GM03348 (cell line): ENCODE measurements around the gene R3HDML.
A peak's percentile ranks its signal among the peaks of the same experiment; 100 is the strongest.
"Not testable (repeated sequence)": the region's sequence is repeated elsewhere in the genome, so short reads cannot be mapped to it uniquely, and the experiment has no call there.

Experiments
- DNase-seq: peaks from one replicate; pipeline ENCODE4 v3.0.0; 2012; ENCODE audit warnings: low spot score

Gene R3HDML

DNA sequence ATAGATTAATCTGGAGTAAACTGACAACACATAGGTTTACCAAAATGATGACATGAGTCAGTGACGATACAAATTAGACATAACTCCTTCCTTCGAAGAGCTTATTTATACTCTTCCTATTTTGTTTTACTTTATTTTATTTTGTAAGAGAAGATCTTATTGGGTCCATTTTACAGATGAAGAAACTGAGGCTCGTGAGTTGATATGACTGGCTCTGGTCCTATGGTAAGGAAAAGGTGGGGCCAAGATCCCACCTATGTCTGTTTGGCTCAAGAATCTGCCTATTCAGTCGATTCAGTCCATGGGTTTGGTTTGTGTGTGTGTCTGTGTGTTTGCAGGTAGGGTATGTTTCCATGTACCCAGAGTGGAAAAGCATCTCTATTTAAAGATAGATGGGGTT lies 8.4 kb upstream of the R3HDML start:
- no peak for DNase-seq

DNA sequence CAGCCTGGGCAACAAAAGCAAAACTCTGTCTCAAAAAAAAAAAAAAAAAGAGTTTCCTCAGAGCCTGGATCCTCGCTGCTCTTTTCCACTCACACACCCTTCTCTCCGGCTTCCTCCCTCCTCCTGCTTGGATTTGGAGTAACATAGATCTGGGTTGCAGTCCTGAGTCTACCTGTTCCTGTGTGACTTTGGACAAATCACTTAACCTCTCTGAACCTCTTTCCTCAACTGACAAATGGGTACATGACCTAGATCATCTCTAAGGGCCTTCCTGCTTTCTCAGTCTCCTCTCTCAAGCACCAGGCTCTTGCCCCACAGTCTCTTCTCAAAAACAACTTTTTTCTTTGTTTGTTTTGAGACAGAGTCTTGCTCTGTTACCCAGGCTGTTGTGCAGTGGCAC lies 5.6 kb upstream of the R3HDML start:
- DNase-seq: no peak

DNA sequence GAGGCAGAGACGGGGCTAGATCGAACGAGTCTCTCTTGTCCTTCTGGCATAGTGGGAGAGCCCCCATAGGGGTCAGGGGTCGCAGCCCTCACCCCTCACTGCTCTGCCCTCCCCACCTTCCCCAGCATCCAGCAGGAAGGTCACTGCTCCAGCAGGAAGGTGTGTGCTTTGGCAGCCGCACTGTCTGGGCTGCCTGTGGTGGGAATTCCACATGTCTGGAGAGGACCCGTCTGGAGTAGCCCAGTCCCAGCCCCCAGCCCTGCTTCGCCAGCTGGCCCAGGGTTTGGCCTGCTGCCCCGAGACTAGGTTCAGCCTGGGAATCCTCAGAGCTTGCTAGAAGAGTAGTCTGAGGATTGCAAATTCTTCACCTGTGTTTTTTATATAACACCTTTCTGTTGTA lies 2.5 kb upstream of the R3HDML start:
- DNase-seq: no peak

GRCh38 chr20:44334709-44335108 lies 2.1 kb upstream of the R3HDML start:
- DNase-seq: no peak

DNA sequence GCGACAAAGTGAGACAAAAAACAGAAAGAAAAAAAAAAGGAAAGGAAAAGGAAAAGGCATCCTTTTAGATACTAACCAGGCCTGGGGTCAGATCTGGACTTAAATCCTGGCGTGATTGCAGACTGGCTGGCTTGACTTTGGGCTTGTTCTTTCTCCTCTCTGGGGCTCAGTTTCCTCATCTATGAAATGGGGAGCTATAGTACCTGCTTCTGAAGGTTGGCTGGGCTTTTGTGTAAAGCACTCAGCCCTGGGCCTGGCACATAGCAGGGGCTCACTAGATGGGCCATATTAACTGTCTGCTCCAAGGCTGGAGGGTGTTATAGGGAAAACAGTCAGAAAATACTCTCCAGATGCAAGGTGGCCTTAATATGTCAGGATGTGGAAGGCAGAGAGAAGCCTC lies 1.2 kb upstream of the R3HDML start:
- DNase-seq: no peak

DNA sequence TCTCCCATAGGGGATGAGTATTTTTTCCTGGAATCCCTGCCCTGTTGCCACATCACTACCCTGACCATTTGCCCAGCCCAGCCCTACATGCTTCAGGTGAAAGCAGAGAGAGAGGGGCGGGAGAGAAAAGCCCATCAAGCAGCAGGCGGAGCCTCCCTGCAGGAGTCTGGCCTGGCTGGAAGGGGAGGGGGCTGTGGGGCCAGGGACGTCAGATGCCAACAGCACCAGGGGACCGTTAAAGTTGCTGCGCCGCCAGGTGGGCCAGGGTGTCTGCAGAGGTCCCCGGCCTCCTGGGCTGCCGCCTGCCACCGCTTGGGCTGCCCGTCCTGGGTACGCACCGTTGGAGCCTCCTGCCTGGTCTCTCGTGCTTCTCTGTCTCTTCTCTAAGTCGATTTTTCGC lies 757 bp upstream of the R3HDML start:
- no peak for DNase-seq

- DNase-seq: peak; percentile 53
These were observed 5.4 kb downstream of the R3HDML start for GRCh38 chr20:44342248-44342647.

- DNase-seq: no peak
These were observed 6.4 kb downstream of the R3HDML start for GRCh38 chr20:44343162-44343675.

DNA sequence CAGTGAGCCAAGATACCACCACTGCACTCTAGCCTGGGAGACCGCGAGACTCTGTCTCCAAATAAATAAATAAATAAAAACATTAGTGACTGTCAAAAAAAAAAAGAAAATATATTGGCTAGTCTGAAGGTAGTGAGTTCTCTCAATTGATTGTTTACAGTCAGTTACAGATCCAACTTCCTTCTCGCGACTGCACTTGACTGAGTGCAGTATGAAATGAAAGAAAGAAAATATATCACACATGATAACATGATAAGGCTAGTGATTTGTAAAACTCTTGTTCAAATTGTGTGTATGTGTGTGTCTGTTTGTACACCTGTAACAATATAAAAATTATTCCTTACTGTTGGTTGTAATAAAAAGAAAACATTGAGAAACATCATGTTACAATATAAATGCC lies 7.9 kb downstream of the R3HDML start:
- DNase-seq: no peak

DNA sequence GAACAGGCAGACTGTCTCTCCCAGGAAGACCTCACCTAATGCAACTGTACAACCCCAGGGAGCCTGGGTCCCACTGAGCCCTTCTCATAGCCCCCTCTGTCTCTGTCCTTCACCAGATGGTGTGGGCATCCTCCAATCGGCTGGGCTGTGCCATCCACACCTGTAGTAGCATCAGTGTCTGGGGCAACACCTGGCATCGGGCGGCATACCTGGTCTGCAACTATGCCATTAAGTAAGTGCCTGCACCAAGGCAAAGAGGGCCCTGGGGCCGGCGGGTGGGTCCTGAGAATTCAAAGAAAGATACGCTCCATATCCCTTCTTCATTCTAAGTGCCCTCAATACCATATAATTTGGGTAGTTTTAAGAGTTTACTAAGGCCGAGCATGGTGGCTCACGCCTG lies 8.3 kb downstream of the R3HDML start:
- no peak for DNase-seq

DNA sequence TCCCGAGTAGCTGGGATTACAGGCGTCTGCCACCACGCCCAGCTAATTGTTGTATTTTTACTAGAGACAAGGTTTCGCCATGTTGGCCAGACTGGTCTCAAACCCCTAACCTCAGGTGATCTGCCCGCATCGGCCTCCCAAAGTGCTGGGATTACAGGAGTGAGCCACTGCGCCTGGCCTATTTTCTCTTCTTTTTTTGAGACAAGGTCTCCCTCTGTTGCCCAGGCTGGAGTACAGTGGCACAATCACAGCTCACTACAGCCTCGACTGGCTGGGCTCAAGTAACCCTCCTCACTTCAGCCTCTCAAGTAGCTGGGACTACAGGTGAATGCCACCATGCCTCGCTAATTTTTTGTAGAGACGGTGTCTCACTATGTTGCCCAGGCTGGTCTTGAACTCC lies 9.1 kb downstream of the R3HDML start:
- DNase-seq: not testable (repeated sequence)

DNA sequence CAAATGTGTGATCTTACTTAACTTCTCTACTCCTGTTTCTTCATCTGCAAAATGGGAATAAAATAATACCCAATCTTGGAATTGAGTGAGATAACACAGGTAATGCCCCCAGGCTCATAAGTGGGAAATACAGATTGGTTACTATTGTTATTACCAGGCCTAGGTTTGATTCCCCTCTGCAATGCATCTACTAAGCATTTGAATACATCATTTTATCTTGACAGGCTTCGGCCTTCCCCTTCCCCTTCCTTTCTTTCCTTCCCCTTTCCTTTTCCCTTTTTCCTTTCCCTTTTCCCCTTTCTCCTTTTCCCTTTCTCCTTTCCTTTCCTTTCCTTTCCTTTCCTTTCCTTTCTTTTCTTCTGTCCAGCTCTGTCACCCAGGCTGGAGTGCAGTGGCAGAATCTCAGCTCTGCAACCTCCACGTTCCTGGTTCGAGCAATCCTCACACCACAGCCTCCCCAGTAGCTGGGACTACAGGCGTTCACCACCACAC lies 11.4 kb downstream of the R3HDML start:
- no peak for DNase-seq

- DNase-seq: no peak
These were observed 12.5 kb downstream of the R3HDML start for GRCh38 chr20:44349349-44349748.

DNA sequence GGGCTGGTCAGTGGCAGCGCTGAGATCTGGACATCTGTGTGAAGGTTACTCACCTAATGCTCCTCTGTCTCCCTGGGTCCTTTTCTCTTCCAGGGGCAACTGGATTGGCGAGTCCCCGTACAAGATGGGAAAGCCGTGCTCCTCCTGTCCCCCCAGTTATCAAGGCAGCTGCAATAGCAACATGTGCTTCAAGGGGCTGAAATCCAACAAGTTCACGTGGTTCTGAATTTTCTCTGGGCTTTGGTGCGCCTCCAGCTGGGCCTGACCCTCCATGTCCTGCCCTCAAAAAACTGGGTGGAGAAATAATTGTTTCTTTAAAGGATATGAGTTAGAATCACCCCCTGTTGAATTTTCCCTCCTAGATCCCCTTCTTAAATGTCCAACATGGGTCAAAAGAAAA lies 13.7 kb downstream of the R3HDML start:
- no peak for DNase-seq

DNA sequence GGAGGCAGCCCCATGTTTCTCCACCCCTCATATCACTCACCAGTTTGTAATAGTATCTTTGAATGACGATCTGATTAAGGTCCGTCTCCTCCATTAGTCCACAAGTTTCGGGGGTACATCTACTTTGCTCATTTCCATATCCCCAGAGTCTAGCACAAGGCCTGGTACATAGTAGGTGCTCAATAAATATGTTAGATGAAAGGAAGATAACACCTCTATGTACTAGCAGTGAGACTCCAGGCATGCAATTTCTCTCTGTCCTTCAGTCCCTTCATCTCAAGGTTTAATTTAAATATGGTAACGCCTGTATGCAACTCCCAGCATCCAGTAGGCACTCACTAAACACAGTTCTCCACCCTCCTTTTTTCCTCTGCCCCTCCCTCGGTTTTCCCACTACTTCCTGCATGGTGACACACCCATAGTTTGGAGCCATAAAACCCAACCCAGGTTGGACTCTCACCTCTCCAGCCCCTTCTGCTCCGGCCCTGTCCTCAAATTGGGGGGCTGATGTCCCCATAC lies 18.2 kb downstream of the R3HDML start:
- DNase-seq: no peak

GRCh38 chr20:44355498-44356352 lies 18.9 kb downstream of the R3HDML start, which contains the start of gene HNF4A:
TSS of gene HNF4A (plus strand) at chr20:44355699. CDS start at chr20:44355805, 106 bp downstream.
- DNase-seq: no peak

DNA sequence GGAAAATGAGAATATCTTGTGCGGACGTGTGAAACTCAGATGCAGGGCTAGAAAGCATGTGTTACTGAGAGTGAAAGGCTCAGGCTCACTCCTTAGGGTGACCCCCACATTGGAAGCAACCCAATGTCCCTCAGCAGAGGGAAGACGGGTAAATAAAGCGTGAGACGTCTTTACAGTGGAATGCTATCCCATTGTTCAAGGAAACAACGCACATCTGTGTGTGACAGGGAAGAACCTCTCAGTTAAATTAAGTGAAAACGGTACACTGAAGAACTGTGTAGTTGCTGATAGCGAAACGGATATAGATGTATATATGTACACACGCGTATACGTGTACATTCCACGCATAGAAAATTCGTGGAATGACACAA lies 19.5 kb downstream of the R3HDML start:
- DNase-seq: no peak

DNA sequence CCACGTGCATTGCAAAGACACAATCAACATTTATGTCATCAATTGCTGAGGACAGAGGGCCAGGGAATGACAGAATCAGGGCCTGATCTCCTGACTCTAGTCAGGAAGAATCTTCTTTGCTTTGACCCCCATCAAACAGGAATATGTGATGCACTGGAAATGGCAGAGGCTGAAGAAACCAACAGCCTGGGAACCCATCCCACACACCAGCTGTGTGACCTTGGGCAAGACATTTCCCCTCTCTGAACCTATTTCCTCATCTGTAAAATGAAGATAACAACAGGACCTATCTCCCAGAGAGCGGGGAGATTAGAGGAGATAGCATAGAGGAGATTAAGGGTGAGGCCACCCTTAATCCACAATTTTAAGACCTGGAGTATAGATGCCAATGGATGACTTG lies 20.2 kb downstream of the R3HDML start:
- no peak for DNase-seq

- DNase-seq: no peak
These were observed 20.8 kb downstream of the R3HDML start for GRCh38 chr20:44357555-44358125.

GRCh38 chr20:44358776-44359175 lies 21.9 kb downstream of the R3HDML start:
- no peak for DNase-seq

GRCh38 chr20:44360221-44360620 lies 23.4 kb downstream of the R3HDML start:
- DNase-seq: no peak

DNA sequence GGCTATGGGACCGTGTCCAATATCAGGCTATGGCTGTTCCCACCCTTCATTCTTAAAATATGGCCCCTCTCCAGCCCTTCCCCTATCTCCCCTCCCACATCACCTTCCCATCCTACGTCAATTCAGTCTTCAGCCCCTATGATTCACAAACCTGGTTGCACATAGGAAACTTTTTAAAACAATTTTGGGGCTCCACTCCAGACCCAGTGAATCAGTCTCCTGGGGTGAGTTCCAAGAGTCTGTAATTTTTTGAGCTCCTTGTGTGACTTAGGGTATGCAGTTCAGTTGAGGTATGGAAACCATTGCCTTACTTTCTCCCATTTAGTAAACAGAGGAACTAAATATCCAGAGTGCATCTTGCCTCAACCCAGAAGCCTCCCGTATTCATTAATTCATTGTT lies 24.2 kb downstream of the R3HDML start:
- no peak for DNase-seq

DNA sequence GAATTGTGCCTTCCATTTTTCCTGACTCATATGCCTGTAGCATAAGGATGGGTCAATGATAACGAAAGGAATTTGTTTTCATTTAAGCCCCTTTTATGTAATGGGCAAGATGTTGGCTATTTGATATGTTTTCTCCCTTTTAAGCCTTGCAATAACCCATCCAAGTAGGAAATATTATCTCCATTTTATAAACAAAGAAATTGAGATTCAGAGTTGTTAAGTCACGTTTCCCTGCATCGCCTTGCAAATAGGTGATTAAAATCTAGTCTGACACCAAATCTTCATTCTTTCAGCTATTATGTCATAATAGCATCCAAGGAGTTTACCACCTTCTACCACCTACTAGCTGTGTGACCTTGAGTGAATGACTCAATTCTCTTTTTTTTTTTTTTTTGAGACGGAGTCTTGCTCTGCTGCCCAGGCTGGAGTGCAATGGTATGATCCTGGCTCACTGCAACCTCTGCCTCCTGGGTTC lies 25.7 kb downstream of the R3HDML start:
- DNase-seq: no peak
